Measurements from ENCODE around the gene CMPK2.

DNA sequence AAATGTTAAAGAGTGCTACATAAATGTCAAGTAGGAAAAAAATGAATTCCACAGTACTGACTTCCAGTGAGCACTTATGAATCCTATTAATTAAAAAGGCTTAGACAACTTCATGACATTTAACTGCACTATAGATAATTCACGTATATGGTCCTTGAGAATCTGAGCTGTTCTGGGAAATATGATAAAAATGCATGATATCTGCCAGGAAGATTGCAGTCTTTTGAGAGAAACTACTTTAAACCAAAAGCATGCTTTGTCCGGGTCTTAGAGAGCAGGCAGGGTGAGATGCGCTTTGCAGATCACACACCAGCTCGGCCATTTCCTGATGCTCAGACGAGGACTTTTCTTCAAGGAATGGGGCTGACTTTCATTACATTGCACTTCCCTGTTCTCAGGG is 42.6 kb downstream of the CMPK2 start:
- TF ChIP-seq, protein P1, sequence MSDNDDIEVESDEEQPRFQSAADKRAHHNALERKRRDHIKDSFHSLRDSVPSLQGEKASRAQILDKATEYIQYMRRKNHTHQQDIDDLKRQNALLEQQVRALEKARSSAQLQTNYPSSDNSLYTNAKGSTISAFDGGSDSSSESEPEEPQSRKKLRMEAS (IDR thresholded peaks at IDR 0.05): no peak
- TF ChIP-seq, protein P2, sequence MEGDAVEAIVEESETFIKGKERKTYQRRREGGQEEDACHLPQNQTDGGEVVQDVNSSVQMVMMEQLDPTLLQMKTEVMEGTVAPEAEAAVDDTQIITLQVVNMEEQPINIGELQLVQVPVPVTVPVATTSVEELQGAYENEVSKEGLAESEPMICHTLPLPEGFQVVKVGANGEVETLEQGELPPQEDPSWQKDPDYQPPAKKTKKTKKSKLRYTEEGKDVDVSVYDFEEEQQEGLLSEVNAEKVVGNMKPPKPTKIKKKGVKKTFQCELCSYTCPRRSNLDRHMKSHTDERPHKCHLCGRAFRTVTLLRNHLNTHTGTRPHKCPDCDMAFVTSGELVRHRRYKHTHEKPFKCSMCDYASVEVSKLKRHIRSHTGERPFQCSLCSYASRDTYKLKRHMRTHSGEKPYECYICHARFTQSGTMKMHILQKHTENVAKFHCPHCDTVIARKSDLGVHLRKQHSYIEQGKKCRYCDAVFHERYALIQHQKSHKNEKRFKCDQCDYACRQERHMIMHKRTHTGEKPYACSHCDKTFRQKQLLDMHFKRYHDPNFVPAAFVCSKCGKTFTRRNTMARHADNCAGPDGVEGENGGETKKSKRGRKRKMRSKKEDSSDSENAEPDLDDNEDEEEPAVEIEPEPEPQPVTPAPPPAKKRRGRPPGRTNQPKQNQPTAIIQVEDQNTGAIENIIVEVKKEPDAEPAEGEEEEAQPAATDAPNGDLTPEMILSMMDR (IDR thresholded peaks at IDR 0.05; ENCODE audit: low read depth, low read length, missing input control): no peak
- TF ChIP-seq SP1 (IDR thresholded peaks at IDR 0.05) (no peak), RAD21 (IDR thresholded peaks at IDR 0.05) (no peak), TAF1 (conservative IDR thresholded peaks at IDR 0.05) (no peak), RXRA (IDR thresholded peaks at IDR 0.05) (no peak), EGR1 (IDR thresholded peaks at IDR 0.05; ENCODE audit: low read depth in 2 of 2) (no peak), GABPA (IDR thresholded peaks at IDR 0.05 in 1 of 2, conservative IDR thresholded peaks at IDR 0.05 in 1 of 2) (no peak), NR2F2 (IDR thresholded peaks at IDR 0.05) (no peak), YY1 (IDR thresholded peaks at IDR 0.05) (no peak)
- TF ChIP-seq, protein P3, sequence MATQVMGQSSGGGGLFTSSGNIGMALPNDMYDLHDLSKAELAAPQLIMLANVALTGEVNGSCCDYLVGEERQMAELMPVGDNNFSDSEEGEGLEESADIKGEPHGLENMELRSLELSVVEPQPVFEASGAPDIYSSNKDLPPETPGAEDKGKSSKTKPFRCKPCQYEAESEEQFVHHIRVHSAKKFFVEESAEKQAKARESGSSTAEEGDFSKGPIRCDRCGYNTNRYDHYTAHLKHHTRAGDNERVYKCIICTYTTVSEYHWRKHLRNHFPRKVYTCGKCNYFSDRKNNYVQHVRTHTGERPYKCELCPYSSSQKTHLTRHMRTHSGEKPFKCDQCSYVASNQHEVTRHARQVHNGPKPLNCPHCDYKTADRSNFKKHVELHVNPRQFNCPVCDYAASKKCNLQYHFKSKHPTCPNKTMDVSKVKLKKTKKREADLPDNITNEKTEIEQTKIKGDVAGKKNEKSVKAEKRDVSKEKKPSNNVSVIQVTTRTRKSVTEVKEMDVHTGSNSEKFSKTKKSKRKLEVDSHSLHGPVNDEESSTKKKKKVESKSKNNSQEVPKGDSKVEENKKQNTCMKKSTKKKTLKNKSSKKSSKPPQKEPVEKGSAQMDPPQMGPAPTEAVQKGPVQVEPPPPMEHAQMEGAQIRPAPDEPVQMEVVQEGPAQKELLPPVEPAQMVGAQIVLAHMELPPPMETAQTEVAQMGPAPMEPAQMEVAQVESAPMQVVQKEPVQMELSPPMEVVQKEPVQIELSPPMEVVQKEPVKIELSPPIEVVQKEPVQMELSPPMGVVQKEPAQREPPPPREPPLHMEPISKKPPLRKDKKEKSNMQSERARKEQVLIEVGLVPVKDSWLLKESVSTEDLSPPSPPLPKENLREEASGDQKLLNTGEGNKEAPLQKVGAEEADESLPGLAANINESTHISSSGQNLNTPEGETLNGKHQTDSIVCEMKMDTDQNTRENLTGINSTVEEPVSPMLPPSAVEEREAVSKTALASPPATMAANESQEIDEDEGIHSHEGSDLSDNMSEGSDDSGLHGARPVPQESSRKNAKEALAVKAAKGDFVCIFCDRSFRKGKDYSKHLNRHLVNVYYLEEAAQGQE (IDR thresholded peaks at IDR 0.05): no peak

Data from liver (tissue), 3 donors.